ENCODE measurements around the gene PLAAT1.

DNA sequence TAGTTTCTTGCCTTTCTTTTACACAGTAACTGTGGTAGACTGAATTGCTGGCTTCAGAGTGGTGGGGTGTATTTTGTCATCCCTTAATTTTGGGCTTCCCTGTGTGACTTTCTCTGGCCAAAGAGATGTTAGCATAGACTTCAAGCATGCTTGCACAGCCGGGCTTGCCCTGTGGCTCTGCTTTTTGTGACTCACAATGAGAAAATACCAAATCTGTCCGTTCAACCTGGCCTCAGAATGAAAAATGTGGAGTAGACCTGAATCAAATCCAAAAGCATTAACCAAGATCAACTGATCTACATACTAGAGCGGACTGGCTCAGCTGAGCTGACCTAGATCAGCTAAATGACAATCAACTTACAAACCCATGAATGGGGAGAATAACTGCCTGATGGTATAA is 51.4 kb downstream of the PLAAT1 start:
- TF ChIP-seq, protein P1, sequence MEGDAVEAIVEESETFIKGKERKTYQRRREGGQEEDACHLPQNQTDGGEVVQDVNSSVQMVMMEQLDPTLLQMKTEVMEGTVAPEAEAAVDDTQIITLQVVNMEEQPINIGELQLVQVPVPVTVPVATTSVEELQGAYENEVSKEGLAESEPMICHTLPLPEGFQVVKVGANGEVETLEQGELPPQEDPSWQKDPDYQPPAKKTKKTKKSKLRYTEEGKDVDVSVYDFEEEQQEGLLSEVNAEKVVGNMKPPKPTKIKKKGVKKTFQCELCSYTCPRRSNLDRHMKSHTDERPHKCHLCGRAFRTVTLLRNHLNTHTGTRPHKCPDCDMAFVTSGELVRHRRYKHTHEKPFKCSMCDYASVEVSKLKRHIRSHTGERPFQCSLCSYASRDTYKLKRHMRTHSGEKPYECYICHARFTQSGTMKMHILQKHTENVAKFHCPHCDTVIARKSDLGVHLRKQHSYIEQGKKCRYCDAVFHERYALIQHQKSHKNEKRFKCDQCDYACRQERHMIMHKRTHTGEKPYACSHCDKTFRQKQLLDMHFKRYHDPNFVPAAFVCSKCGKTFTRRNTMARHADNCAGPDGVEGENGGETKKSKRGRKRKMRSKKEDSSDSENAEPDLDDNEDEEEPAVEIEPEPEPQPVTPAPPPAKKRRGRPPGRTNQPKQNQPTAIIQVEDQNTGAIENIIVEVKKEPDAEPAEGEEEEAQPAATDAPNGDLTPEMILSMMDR (conservative IDR thresholded peaks at IDR 0.05) = no peak
- no peak for TF ChIP-seq EZH2 (IDR thresholded peaks at IDR 0.05; ENCODE audit: low read depth)

Measured in PC-9 (cell line).